Gastrocnemius medialis (tissue), 4 donors: ENCODE measurements around the gene C14orf132.

ENCODE experiments used
- POLR2A ChIP-seq, 2 donors: fragments of 450-650 bp; IDR thresholded peaks; one replicate each; pipeline ENCODE4 v1.6.1; 2017; ENCODE audit warnings: antibody characterized with exemption in 2 of 2, mild to moderate bottlenecking in 2 of 2, moderate library complexity in 2 of 2
- TF ChIP-seq, protein P1 (sequence below), 5 experiments: fragments of 450-650 bp in 3 of 5; fragments of 200-600 bp in 2 of 5; sonication (generic) in 2 of 5; IDR thresholded peaks in 4 of 5; conservative IDR thresholded peaks in 1 of 5; 1 replicate in 4 of 5; 2 replicates in 1 of 5; pipeline ENCODE4 v1.5.1; 2016 to 2019; ENCODE audit warnings: antibody characterized with exemption in 5 of 5, mild to moderate bottlenecking in 3 of 5, moderate library complexity in 3 of 5

DNA sequence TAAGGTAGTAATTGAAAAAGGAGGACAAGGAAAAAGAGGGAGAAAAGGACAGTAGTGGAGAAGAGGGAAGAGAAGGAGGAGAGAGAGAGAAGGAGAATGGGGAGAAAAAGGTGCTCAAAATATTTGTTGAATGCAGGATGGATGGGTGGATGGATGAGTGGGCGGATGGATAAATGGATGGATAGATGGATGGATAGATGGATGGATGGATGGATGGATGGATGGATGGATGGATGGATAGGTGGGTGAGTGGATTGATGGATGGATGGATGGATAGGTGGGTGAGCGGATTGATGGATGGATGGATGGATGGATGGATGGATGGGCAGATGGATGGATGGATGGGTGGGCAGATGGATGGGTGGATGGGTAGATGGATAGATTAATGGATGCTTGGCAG lies 21.3 kb upstream of the C14orf132 start:
- TF ChIP-seq, protein P1, sequence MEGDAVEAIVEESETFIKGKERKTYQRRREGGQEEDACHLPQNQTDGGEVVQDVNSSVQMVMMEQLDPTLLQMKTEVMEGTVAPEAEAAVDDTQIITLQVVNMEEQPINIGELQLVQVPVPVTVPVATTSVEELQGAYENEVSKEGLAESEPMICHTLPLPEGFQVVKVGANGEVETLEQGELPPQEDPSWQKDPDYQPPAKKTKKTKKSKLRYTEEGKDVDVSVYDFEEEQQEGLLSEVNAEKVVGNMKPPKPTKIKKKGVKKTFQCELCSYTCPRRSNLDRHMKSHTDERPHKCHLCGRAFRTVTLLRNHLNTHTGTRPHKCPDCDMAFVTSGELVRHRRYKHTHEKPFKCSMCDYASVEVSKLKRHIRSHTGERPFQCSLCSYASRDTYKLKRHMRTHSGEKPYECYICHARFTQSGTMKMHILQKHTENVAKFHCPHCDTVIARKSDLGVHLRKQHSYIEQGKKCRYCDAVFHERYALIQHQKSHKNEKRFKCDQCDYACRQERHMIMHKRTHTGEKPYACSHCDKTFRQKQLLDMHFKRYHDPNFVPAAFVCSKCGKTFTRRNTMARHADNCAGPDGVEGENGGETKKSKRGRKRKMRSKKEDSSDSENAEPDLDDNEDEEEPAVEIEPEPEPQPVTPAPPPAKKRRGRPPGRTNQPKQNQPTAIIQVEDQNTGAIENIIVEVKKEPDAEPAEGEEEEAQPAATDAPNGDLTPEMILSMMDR (IDR thresholded peaks at IDR 0.05 in 4 of 5, conservative IDR thresholded peaks at IDR 0.05 in 1 of 5) = no peak
- no peak for TF ChIP-seq POLR2A (IDR thresholded peaks at IDR 0.05)
